Mesenchymal stem cell (in vitro differentiated cells and primary cell): Measurements from ENCODE around the gene KTI12.

Source experiments
- DNase-seq: peaks from one replicate; pipeline ENCODE4 v3.0.0-alpha.2; 2013
- H2AFZ ChIP-seq: one replicate; pipeline ENCODE4 v1.6.1; 2013; ENCODE audit warnings: low read depth, mild to moderate bottlenecking, control low read depth, inconsistent platforms, low read length, moderate library complexity
- H2AK5ac ChIP-seq: 2 replicates; pipeline ENCODE4 v1.6.1; 2013; ENCODE audit warnings: low read length, moderate library complexity, mild to moderate bottlenecking, inconsistent platforms; ENCODE audit not compliant: severe bottlenecking
- H2BK120ac ChIP-seq: one replicate; pipeline ENCODE4 v1.6.1; 2013; ENCODE audit warnings: low read depth, mild to moderate bottlenecking, inconsistent platforms, low read length, moderate library complexity
- H2BK12ac ChIP-seq, 2 experiments: one replicate each; pipeline ENCODE4 v1.6.1; 2013; ENCODE audit warnings: inconsistent platforms in 2 of 2, low read length in 2 of 2, mild to moderate bottlenecking in 2 of 2, moderate library complexity in 2 of 2, control low read depth in 1 of 2
- H2BK15ac ChIP-seq: one replicate; pipeline ENCODE4 v1.6.1; 2013; ENCODE audit warnings: mild to moderate bottlenecking, low read depth, inconsistent platforms; ENCODE audit not compliant: poor library complexity, severe bottlenecking
- H2BK5ac ChIP-seq: 2 replicates; pipeline ENCODE4 v1.6.1; 2013; ENCODE audit warnings: low read depth, mild to moderate bottlenecking, low read length, control low read depth, inconsistent platforms; ENCODE audit not compliant: poor library complexity, severe bottlenecking
- H3K14ac ChIP-seq, 2 experiments: one replicate each; pipeline ENCODE4 v1.6.1; 2013; ENCODE audit warnings: inconsistent platforms in 2 of 2, low read length in 2 of 2, control low read depth in 1 of 2, mild to moderate bottlenecking in 1 of 2, moderate library complexity in 1 of 2
- H3K18ac ChIP-seq, 2 experiments: one replicate each; pipeline ENCODE4 v1.6.1; 2013; ENCODE audit warnings: inconsistent platforms in 2 of 2, low read length in 2 of 2, control low read depth in 1 of 2, low read depth in 1 of 2, mild to moderate bottlenecking in 1 of 2
- H3K23ac ChIP-seq, 2 experiments: one replicate each; pipeline ENCODE4 v1.6.1; 2013; ENCODE audit warnings: inconsistent platforms in 2 of 2, low read length in 2 of 2, mild to moderate bottlenecking in 2 of 2, moderate library complexity in 2 of 2, control low read depth in 1 of 2
- H3K27ac ChIP-seq: 2 replicates; pipeline ENCODE4 v1.5.1; 2013; ENCODE audit warnings: mild to moderate bottlenecking, moderate library complexity, low read length, control low read depth, inconsistent platforms; ENCODE audit not compliant: poor library complexity, severe bottlenecking
- H3K27me3 ChIP-seq, 2 experiments: 2 replicates each; pipeline versions ENCODE4 v1.6.1 to v1.7.0; 2013; ENCODE audit warnings: low read length in 2 of 2, mild to moderate bottlenecking in 2 of 2, moderate library complexity in 2 of 2, control low read depth in 1 of 2, inconsistent platforms in 1 of 2; ENCODE audit not compliant: control insufficient read depth in 1 of 2, insufficient read depth in 1 of 2
- H3K36me3 ChIP-seq, 2 experiments: 2 replicates each; pipeline versions ENCODE4 v1.6.1 to v1.7.0; 2013; ENCODE audit warnings: low read length in 2 of 2, control low read depth in 1 of 2, inconsistent platforms in 1 of 2, low read depth in 1 of 2, mild to moderate bottlenecking in 1 of 2; ENCODE audit not compliant: insufficient read depth in 2 of 2, control insufficient read depth in 1 of 2
- H3K4ac ChIP-seq, 2 experiments: one replicate each; pipeline ENCODE4 v1.6.1; 2013; ENCODE audit warnings: inconsistent platforms in 2 of 2, low read length in 2 of 2, mild to moderate bottlenecking in 2 of 2, moderate library complexity in 2 of 2, control low read depth in 1 of 2, low read depth in 1 of 2
- H3K4me1 ChIP-seq: 2 replicates; pipeline ENCODE4 v1.6.1; 2013; ENCODE audit warnings: low read depth, low read length, control low read depth; ENCODE audit not compliant: control insufficient read depth, insufficient read depth
- H3K4me2 ChIP-seq: 2 replicates; pipeline ENCODE4 v1.6.1; 2013; ENCODE audit warnings: low read length, mild to moderate bottlenecking, inconsistent platforms; ENCODE audit not compliant: poor library complexity, severe bottlenecking
- H3K4me3 ChIP-seq, 2 experiments: 2 replicates each; pipeline versions ENCODE4 v1.5.1 to v1.7.0; 2013; ENCODE audit warnings: low read length in 2 of 2, mild to moderate bottlenecking in 2 of 2, control low read depth in 1 of 2, low read depth in 1 of 2; ENCODE audit not compliant: insufficient read depth in 1 of 2
- H3K79me1 ChIP-seq: replicated peaks from 2 replicates; pipeline ENCODE4 v1.6.1; 2013; ENCODE audit warnings: mild to moderate bottlenecking, control low read depth, low read length, inconsistent platforms; ENCODE audit not compliant: poor library complexity, severe bottlenecking
- H3K9ac ChIP-seq: 2 replicates; pipeline ENCODE4 v1.7.0; 2013; ENCODE audit warnings: mild to moderate bottlenecking, low read length, moderate library complexity
- H3K9me3 ChIP-seq: 2 replicates; pipeline ENCODE4 v1.7.0; 2013; ENCODE audit warnings: mild to moderate bottlenecking, low read length; ENCODE audit not compliant: control insufficient read depth
- H4K8ac ChIP-seq: one replicate; pipeline ENCODE4 v1.6.1; 2013; ENCODE audit warnings: inconsistent platforms, mild to moderate bottlenecking, low read length, moderate library complexity
- H4K91ac ChIP-seq: one replicate; pipeline ENCODE4 v1.6.1; 2013; ENCODE audit warnings: mild to moderate bottlenecking, low read length, inconsistent platforms
- WGBS: methylation state at CpG from one replicate; pipeline ENCODE4 v1.1.7; 2013; ENCODE audit warnings: mixed read lengths; 5-methylcytosine and 5-hydroxymethylcytosine counted together

The KTI12 gene

DNA sequence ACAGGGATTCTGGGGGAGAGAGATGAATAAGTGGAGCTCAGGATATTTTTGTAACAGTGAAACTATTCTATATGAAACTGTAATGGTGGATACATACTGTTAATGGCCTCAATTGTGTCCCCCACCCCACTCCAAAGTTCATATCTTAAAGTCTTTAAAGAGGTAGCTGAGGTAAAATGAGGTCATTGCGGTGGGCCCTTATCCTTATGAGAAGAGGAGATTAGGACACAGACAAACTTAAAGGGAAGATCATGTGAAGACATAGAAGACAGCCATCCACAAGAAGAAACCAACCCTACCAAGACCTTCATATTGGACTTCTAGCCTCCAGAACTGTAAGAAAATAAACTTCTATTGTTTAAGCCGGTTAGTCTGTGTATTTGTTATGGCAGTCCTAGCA, 11.6 kb upstream of the KTI12 start:
- Histone ChIP-seq H2BK15ac (no peak overlapping the region), H2AK5ac (no peak overlapping the region), H2BK5ac (no peak overlapping the region), H3K9me3 (no peaks in the 10 kb centered on the region), H3K27ac (no peak overlapping the region), H2AFZ (no peak overlapping the region), H4K91ac (no peak overlapping the region), H3K23ac (no peak overlapping the region), H3K14ac (no peak overlapping the region), H3K27me3 (no peaks in the 10 kb centered on the region), H2BK12ac (no peak overlapping the region), H3K4me1 (no peaks in the 10 kb centered on the region), H4K8ac (no peak overlapping the region), H3K79me1 (peaks cover 19% of the 10 kb centered on the region), H3K4me3 (no peak overlapping the region), H3K36me3 (peaks cover 5 to 18% of the 10 kb centered on the region in 2 experiments), H3K9ac (no peak overlapping the region), H3K4me2 (no peak overlapping the region), H3K4ac (no peak overlapping the region), H3K18ac (no peak overlapping the region), H2BK120ac (no peak overlapping the region)
- no CpG with 5 or more reads among the region's 2 CpGs for WGBS
- no peak for DNase-seq

DNA sequence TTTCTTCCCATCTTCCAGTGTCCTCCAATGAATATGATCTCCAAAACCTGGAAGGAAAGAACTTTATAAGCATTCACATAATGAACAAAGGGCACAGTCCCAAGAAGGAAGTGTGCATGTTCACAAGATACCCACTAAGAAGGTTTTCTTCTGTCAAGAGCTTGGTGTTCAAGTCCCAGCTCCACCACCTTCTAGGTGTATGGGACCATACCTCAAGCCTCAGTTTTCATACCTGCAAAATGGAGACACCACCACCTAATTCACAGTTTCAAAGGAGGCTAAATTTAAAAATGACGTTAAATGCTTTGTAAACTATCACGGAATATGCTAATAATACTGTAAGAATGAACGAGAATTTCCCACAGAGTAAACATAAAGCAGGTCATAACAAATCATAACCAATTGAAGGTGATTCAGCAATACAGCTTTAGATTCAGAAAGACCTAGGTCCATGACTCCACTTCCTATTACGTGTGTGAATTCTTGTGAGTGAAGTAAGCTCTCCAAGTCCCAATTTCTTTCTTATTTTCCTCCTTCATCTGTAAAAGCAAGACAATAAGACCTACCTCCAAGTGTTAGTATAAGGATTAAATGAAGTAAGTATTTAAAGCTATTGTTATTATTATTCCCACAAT, 8.1 kb upstream of the KTI12 start:
- H2BK15ac ChIP-seq, result no peak overlapping the region
- H2BK12ac ChIP-seq, result no peak overlapping the region
- H3K9ac ChIP-seq, result no peak overlapping the region
- H4K8ac ChIP-seq, result no peak overlapping the region
- no peak overlapping the region for H2AFZ ChIP-seq
- no peak overlapping the region for H3K27ac ChIP-seq
- no peak overlapping the region for H2AK5ac ChIP-seq
- H3K4me3 ChIP-seq, result no peak overlapping the region
- DNase-seq, result no peak
- H4K91ac ChIP-seq, result no peak overlapping the region
- no peak overlapping the region for H2BK120ac ChIP-seq
- no peak overlapping the region for H3K23ac ChIP-seq
- H3K4me1 ChIP-seq, result no peaks in the 10 kb centered on the region
- no peak overlapping the region for H2BK5ac ChIP-seq
- peaks cover 14 to 42% of the 10 kb centered on the region in 2 experiments for H3K36me3 ChIP-seq
- H3K27me3 ChIP-seq, result no peaks in the 10 kb centered on the region
- peaks cover 16% of the 10 kb centered on the region for H3K79me1 ChIP-seq
- no peaks in the 10 kb centered on the region for H3K9me3 ChIP-seq
- whole genome bisulfite sequencing, result 93% methylated on average over 3 of the region's 4 CpGs
- no peak overlapping the region for H3K4ac ChIP-seq
- H3K4me2 ChIP-seq, result no peak overlapping the region
- no peak overlapping the region for H3K18ac ChIP-seq
- no peak overlapping the region for H3K14ac ChIP-seq

DNA sequence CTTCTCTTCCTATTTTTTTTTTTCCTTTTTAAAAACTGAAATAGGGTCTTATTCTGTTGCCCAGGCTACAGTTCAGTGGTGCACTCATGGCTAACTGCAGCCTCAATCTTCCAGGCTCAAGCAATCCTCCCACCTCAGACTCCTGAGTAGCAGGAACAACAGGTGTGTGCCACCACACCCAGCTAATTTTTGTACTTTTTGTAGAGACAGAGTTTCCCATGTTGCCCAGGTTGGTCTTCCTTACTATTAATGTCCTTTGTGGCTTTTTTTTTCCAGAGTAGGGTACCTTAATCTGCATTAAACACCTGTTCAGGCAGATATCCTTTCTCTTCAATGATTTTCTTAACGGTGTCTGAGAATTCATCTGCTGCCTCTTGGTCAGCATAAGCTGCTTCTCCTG, 4.3 kb upstream of the KTI12 start:
- no peak overlapping the region for H3K23ac ChIP-seq
- no peak overlapping the region for H3K27ac ChIP-seq
- H2BK5ac ChIP-seq, result no peak overlapping the region
- WGBS, result 100% methylated on average over 1 of the region's 1 CpG
- no peak for DNase-seq
- no peak overlapping the region for H3K18ac ChIP-seq
- no peak overlapping the region for H2BK15ac ChIP-seq
- no peaks in the 10 kb centered on the region for H3K27me3 ChIP-seq
- no peak overlapping the region for H3K4me2 ChIP-seq
- H2BK12ac ChIP-seq, result no peak overlapping the region
- no peak overlapping the region for H3K4me3 ChIP-seq
- H3K79me1 ChIP-seq, result peaks cover 11% of the 10 kb centered on the region
- no peak overlapping the region for H4K91ac ChIP-seq
- no peak overlapping the region for H2BK120ac ChIP-seq
- no peak overlapping the region for H3K14ac ChIP-seq
- no peak overlapping the region for H2AK5ac ChIP-seq
- no peak overlapping the region for H3K4ac ChIP-seq
- H3K36me3 ChIP-seq, result peaks cover 14 to 52% of the 10 kb centered on the region in 2 experiments
- no peaks in the 10 kb centered on the region for H3K4me1 ChIP-seq
- H2AFZ ChIP-seq, result no peak overlapping the region
- no peak overlapping the region for H3K9ac ChIP-seq
- H4K8ac ChIP-seq, result no peak overlapping the region
- H3K9me3 ChIP-seq, result no peaks in the 10 kb centered on the region

DNA sequence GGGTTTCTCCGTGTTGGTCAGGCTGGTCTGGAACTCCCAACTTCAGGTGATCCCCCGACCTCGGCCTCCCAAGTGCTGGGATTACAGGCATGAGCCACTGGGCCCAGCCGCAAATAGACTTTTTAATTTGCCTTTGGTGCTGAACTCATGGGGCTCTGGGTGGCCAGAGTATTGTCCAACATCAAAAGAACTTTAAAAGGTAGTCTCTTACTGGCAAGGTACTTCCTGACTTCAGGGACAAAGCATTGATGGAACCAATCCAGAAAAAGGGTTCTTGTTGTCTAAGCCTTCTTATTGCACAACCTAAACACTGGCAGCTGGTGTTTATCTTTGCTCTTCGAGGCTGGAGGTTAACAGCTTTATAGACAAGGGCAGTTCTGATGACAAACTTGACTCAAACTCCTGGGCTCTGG, 3.8 kb upstream of the KTI12 start:
- H3K4ac ChIP-seq, result no peak overlapping the region
- H3K79me1 ChIP-seq, result peaks cover 11% of the 10 kb centered on the region
- no peaks in the 10 kb centered on the region for H3K27me3 ChIP-seq
- no peak overlapping the region for H2AFZ ChIP-seq
- no peak overlapping the region for H3K23ac ChIP-seq
- no peak overlapping the region for H3K27ac ChIP-seq
- no peak overlapping the region for H2BK12ac ChIP-seq
- no peaks in the 10 kb centered on the region for H3K9me3 ChIP-seq
- H3K4me3 ChIP-seq, result no peak overlapping the region
- no peak overlapping the region for H3K4me2 ChIP-seq
- no peak overlapping the region for H3K9ac ChIP-seq
- H3K36me3 ChIP-seq, result peaks cover 14 to 52% of the 10 kb centered on the region in 2 experiments
- no peak overlapping the region for H3K18ac ChIP-seq
- H4K8ac ChIP-seq, result no peak overlapping the region
- WGBS, result 69% methylated on average over 5 of the region's 5 CpGs
- no peak overlapping the region for H3K14ac ChIP-seq
- H2BK15ac ChIP-seq, result no peak overlapping the region
- peak; percentile 85 for DNase-seq
- H2BK5ac ChIP-seq, result no peak overlapping the region
- H2AK5ac ChIP-seq, result no peak overlapping the region
- H3K4me1 ChIP-seq, result no peaks in the 10 kb centered on the region
- no peak overlapping the region for H2BK120ac ChIP-seq
- H4K91ac ChIP-seq, result no peak overlapping the region
